Left colon (tissue), 2 donors: ENCODE measurements around the gene HLCS. TPM values are rescaled to one million over a fixed set of nuclear protein-coding genes. Genes with fewer than 3 reads are reported as not detected.

Experiments used
- ATAC-seq: fragments of 200-7000 bp; cut with Tn5 transposase; one replicate; pipeline ENCODE4 v1.9.1; 2020; ENCODE audit warnings: mild to moderate bottlenecking, moderate library complexity
- DNase-seq, 2 donors: peaks; one replicate each; pipeline ENCODE4 v3.0.0-alpha.2; 2020
- intact Hi-C, 2 donors: fragments of 100-400 bp; cut with DNase I in 1 of 2; cut with micrococcal nuclease in 1 of 2; formaldehyde crosslinking; loops; one replicate each; pipeline versions ENCODE4 v1.11.2 to v1.14.0; 2022; cut with DNase I, micrococcal nuclease
- total RNA-seq, 2 donors: library from RNA; stranded (reverse); fragmentation: NEBNext Ultra II Directional; extraction: Animal tissue kit (Norgen Biotek cat#: 25700); gene quantifications; one replicate each; pipeline ENCODE4 v1.2.1, GENCODE V29; 2021
- donor health status: DM: no; HTN: no; CAD: no.
- donor health status: DM: yes; HTN: yes; CAD: no.

Gene HLCS
- total RNA-seq, 2 donors from 2014 or later = 14.1 to 18.8 TPM

GRCh38 chr21:36773995-36774394 is 192.5 kb downstream of the HLCS start:
- ATAC-seq (no peak), DNase-seq (no peak)
- intact Hi-C loops = no loop called here

GRCh38 chr21:36773117-36773516 is 193.4 kb downstream of the HLCS start:
- ATAC-seq (peak; percentile 94), DNase-seq (peak; percentile 72 to 87)
- intact Hi-C loops = no loop called here

- intact Hi-C loops = no loop called here
- DNase-seq (no peak), ATAC-seq (peak; percentile 69)
These were observed 197.2 kb downstream of the HLCS start for GRCh38 chr21:36769051-36769839.

- intact Hi-C loops = no loop called here
- DNase-seq (no peak), ATAC-seq (no peak)
These were observed 198.0 kb downstream of the HLCS start for GRCh38 chr21:36768496-36768895.

GRCh38 chr21:36767096-36767495 is 199.4 kb downstream of the HLCS start:
- DNase-seq = peak in 1 of 2 donors; percentile 42
- peak; percentile 59 for ATAC-seq
- intact Hi-C loops = no loop called here

GRCh38 chr21:36766511-36766910 is 200.0 kb downstream of the HLCS start:
- no peak for DNase-seq
- no peak for ATAC-seq
- intact Hi-C loops = no loop called here

- DNase-seq = no peak
- no peak for ATAC-seq
- intact Hi-C loops = no loop called here
These were observed 201.2 kb downstream of the HLCS start for GRCh38 chr21:36765229-36765628.

- ATAC-seq = no peak
These were observed 203.2 kb downstream of the HLCS start for GRCh38 chr21:36763305-36763704.

GRCh38 chr21:36762642-36763041 is 203.8 kb downstream of the HLCS start:
- ATAC-seq (no peak), DNase-seq (no peak)
- intact Hi-C loops = no loop called here

More at GRCh38 chr21:36763305-36763704, 203.2 kb downstream of the HLCS start:
- DNase-seq = no peak
- intact Hi-C loops = no loop called here

- ATAC-seq (no peak), DNase-seq (no peak)
- intact Hi-C loops = no loop called here
These were observed 204.8 kb downstream of the HLCS start for GRCh38 chr21:36761685-36762084.

- ATAC-seq (no peak), DNase-seq (no peak)
- intact Hi-C loops = no loop called here
These were observed 207.0 kb downstream of the HLCS start for GRCh38 chr21:36759348-36760083.

- no peak for ATAC-seq
- DNase-seq = no peak
- intact Hi-C loops = no loop called here
These were observed 209.3 kb downstream of the HLCS start for GRCh38 chr21:36757196-36757595.

- peak; percentile 40 for ATAC-seq
- no peak for DNase-seq
- intact Hi-C loops = no loop called here
These were observed 209.9 kb downstream of the HLCS start for GRCh38 chr21:36756527-36756926.

- no peak for ATAC-seq
- DNase-seq = no peak
- intact Hi-C loops = no loop called here
These were observed 212.1 kb downstream of the HLCS start for GRCh38 chr21:36754241-36754898.

- intact Hi-C loops = no loop called here
- no peak for ATAC-seq
- no peak for DNase-seq
These were observed 212.9 kb downstream of the HLCS start for GRCh38 chr21:36753556-36753955.

- intact Hi-C loops = no loop called here
- DNase-seq (no peak), ATAC-seq (no peak)
These were observed 215.1 kb downstream of the HLCS start for GRCh38 chr21:36751383-36751782.

- intact Hi-C loops = no loop called here
- no peak for DNase-seq
- ATAC-seq = no peak
These were observed 215.9 kb downstream of the HLCS start for GRCh38 chr21:36750576-36750959.

GRCh38 chr21:36749935-36750575 is 216.4 kb downstream of the HLCS start:
- DNase-seq (no peak), ATAC-seq (no peak)
- intact Hi-C loops = no loop called here

GRCh38 chr21:36747815-36748383 is 218.6 kb downstream of the HLCS start:
- ATAC-seq (peak; percentile 90), DNase-seq (peak in 1 of 2 donors; percentile 69)
- intact Hi-C loops = no loop called here
